T-helper 17 cell (primary cell): ENCODE results near the gene CAMK1D. TPM values are rescaled to one million over a fixed set of nuclear protein-coding genes. Genes with fewer than 3 reads are reported as not detected.
"Not testable (repeated sequence)": the region's sequence is repeated elsewhere in the genome, so short reads cannot be mapped to it uniquely, and the experiment has no call there.

Experiments
- ATAC-seq: fragments of 150-1000 bp; cut with Tn5 transposase; 2 replicates; pipeline ENCODE4 v1.10.0; 2021; ENCODE audit warnings: mild to moderate bottlenecking, moderate library complexity
- DNase-seq, 3 donors: peaks; one replicate each; pipeline versions ENCODE4 v3.0.0 to v3.0.0-alpha.2; 2020 to 2021
- H3K9me3 ChIP-seq: one replicate; pipeline ENCODE4 v1.7.0; 2013; ENCODE audit warnings: low read length, mild to moderate bottlenecking; ENCODE audit not compliant: control insufficient read depth, poor library complexity, severe bottlenecking
- H3K27ac Mint-ChIP-seq: one replicate; pipeline ENCODE4 v1.8.0; 2022; ENCODE audit warnings: mild to moderate bottlenecking, moderate library complexity, mixed read lengths
- H3K27me3 Mint-ChIP-seq: one replicate; pipeline ENCODE4 v1.8.0; 2022; ENCODE audit warnings: mixed read lengths
- H3K36me3 Mint-ChIP-seq: one replicate; pipeline ENCODE4 v1.8.0; 2022; ENCODE audit warnings: low read depth, mixed read lengths
- H3K4me1 Mint-ChIP-seq: one replicate; pipeline ENCODE4 v1.8.0; 2022; ENCODE audit warnings: mild to moderate bottlenecking, mixed read lengths
- H3K4me3 Mint-ChIP-seq: one replicate; pipeline ENCODE4 v1.8.0; 2022; ENCODE audit warnings: mild to moderate bottlenecking, moderate library complexity, mixed read lengths
- total RNA-seq, 4 donors: library from RNA in 2 of 4; stranded (reverse) in 2 of 4; gene quantifications; one replicate each; pipeline ENCODE4 v1.2.3 and lab custom pipeline; 2022 to 2026

Gene CAMK1D
- total RNA-seq, 2 donors from 2014 or later = 31.1 to 47.3 TPM

- ATAC-seq = peak; percentile 58
Observed at GRCh38 chr10:12742771-12743170, 393.4 kb downstream of the CAMK1D start.

GRCh38 chr10:12743466-12743865 lies 394.1 kb downstream of the CAMK1D start:
- not testable (repeated sequence) for H3K36me3 Mint-ChIP-seq, H3K4me3 Mint-ChIP-seq, ATAC-seq, DNase-seq, H3K27me3 Mint-ChIP-seq, H3K4me1 Mint-ChIP-seq, H3K9me3 ChIP-seq
- H3K27ac Mint-ChIP-seq = peak overlapping the region; percentile 17

More at GRCh38 chr10:12742771-12743170, 393.4 kb downstream of the CAMK1D start:
- H3K4me3 Mint-ChIP-seq = no peak overlapping the region
- peaks cover 10% of the 10 kb centered on the region for H3K4me1 Mint-ChIP-seq
- H3K27ac Mint-ChIP-seq = peak overlapping the region; percentile 17
- no peak for DNase-seq
- no peaks in the 10 kb centered on the region for H3K9me3 ChIP-seq
- no peaks in the 10 kb centered on the region for H3K27me3 Mint-ChIP-seq
- H3K36me3 Mint-ChIP-seq = no peaks in the 10 kb centered on the region

DNA sequence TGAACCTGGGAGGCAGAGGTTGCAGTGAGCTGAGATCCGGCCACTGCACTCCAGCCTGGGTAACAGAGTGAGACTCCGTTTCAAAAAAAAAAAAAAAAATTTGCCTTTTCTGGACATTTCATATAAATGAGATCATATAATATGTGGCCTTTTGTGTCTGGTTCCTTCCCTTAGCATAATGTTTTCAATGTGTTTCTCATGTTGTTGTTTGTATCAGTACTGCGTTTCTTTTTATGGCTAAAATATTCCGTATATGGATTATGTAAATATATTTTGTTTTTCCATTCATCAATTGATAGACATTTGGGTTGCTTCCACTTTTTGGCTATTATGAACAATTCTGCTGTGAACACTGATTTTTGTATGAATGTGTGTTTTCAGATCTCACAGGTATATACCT lies 394.6 kb downstream of the CAMK1D start:
- no peaks in the 10 kb centered on the region for H3K36me3 Mint-ChIP-seq
- no peak overlapping the region for H3K27ac Mint-ChIP-seq
- peaks cover 10% of the 10 kb centered on the region for H3K4me1 Mint-ChIP-seq
- DNase-seq = no peak
- no peaks in the 10 kb centered on the region for H3K9me3 ChIP-seq
- ATAC-seq = no peak
- no peak overlapping the region for H3K4me3 Mint-ChIP-seq
- H3K27me3 Mint-ChIP-seq = no peaks in the 10 kb centered on the region

DNA sequence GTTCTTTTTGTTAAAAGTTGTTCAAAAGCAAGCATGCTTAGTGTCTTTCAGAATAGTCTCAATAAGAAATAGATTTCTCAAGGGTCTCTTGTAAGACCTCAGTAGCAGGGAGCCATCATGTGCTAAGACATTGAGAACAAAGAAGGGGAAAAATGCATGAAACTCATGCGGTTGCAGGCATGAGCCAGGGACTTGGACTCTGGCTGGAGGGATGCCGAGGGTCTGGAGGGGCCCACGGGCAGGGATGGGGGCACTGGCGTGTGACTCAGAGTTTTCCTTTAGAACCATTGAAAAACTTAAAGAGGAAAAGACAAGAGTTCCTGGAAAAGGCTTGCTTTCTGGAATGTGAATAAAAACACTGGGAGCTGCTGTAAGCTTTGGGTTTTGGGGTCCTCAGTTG lies 398.8 kb downstream of the CAMK1D start:
- Mint-ChIP-seq H3K27ac (no peak overlapping the region), H3K27me3 (no peaks in the 10 kb centered on the region), H3K36me3 (no peaks in the 10 kb centered on the region), H3K4me1 (peaks cover 8% of the 10 kb centered on the region), H3K4me3 (no peak overlapping the region)
- ATAC-seq = no peak
- no peak for DNase-seq
- H3K9me3 ChIP-seq = no peaks in the 10 kb centered on the region

GRCh38 chr10:12749760-12750478 lies 400.6 kb downstream of the CAMK1D start:
- H3K4me3 Mint-ChIP-seq = no peak overlapping the region
- H3K36me3 Mint-ChIP-seq = no peaks in the 10 kb centered on the region
- no peak overlapping the region for H3K27ac Mint-ChIP-seq
- H3K4me1 Mint-ChIP-seq = peaks cover 9% of the 10 kb centered on the region
- no peaks in the 10 kb centered on the region for H3K9me3 ChIP-seq
- H3K27me3 Mint-ChIP-seq = no peaks in the 10 kb centered on the region
- DNase-seq (no peak), ATAC-seq (no peak)

DNA sequence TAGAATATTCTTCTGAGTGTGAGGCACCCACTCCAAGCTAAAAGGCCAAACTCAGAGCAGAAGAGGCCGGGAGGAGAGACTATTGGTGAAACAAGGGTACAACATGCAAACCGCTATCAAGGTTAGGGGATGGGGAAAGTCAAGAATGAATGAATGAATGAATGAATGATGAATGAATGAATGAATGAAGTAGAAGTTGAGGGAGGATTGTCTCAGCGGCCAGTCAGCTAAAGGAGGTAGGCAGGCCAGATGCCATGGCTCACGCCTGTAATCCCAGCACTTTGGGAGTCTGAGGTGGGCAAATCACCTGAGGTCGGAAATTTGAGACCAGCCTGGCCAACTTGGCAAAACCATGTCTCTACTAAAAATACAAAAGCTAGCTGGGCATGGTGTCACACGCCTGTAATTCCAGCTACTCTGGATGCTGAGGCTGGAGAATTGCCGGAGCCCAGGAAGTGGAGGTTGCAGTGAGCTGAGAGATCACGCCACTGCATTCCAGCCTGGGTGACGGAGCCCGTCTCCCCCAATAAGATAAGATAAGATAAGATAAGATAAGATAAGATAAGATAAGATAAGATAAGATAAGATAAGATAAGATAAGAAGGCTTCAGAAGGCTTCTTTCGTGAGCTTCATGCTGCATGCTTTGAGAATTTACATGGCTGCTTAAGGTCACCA lies 401.3 kb downstream of the CAMK1D start:
- no peaks in the 10 kb centered on the region for H3K27me3 Mint-ChIP-seq

DNA sequence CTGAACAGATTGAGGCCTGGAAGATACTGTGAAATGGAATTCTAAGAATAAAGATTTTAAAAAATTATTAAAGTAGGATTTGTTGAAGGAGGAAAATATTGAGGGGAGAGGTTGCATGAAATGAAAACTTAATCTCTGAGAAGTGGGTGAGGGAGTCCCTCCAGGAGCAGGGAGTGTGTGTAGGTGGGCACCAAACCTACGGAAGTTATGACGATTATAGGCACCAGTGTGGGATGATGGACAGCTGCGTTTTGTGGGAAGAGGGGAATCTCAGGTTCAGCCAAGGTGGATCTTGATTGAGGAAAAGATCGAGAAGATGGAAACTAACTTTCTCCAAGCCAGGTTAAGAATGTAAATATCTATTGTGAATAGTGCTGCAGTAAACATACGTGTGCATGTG lies 405.7 kb downstream of the CAMK1D start:
- peaks cover 17% of the 10 kb centered on the region for H3K4me1 Mint-ChIP-seq
- ATAC-seq = no peak
- no peak overlapping the region for H3K4me3 Mint-ChIP-seq
- DNase-seq = no peak
- H3K9me3 ChIP-seq = no peaks in the 10 kb centered on the region
- no peaks in the 10 kb centered on the region for H3K27me3 Mint-ChIP-seq
- H3K36me3 Mint-ChIP-seq = peaks cover 2% of the 10 kb centered on the region
- no peak overlapping the region for H3K27ac Mint-ChIP-seq

More for the DNA sequence above, 401.3 kb downstream of the CAMK1D start:
- Mint-ChIP-seq H3K4me3 (no peak overlapping the region), H3K4me1 (peaks cover 9% of the 10 kb centered on the region), H3K27ac (no peak overlapping the region), H3K36me3 (no peaks in the 10 kb centered on the region)
- no peaks in the 10 kb centered on the region for H3K9me3 ChIP-seq
- DNase-seq (no peak), ATAC-seq (no peak)

DNA sequence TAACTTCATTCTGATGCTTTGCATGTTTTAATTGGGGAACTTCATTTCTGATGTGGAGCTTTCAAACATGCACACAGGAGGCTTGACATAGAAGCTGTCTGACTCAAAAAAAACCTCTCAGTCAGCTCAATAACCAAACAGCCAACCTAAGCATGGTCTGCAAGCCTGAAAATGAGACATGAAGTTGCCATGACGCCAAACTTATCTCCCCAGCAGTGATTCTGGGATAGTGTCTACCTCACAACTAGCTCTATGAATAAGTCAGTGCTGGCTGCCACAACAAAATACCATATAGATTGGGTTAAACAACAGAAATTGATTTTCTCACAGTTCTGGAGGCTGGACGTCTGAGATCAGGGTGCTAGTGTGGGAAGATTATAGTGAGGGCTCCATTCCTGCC lies 408.0 kb downstream of the CAMK1D start:
- ATAC-seq = no peak
- Mint-ChIP-seq H3K27me3 (no peaks in the 10 kb centered on the region), H3K27ac (no peak overlapping the region)

GRCh38 chr10:12758271-12758670 lies 408.9 kb downstream of the CAMK1D start:
- H3K9me3 ChIP-seq = no peaks in the 10 kb centered on the region
- peaks cover 16% of the 10 kb centered on the region for H3K4me1 Mint-ChIP-seq
- ATAC-seq (no peak), DNase-seq (no peak)
- H3K27ac Mint-ChIP-seq = no peak overlapping the region
- no peaks in the 10 kb centered on the region for H3K27me3 Mint-ChIP-seq
- no peak overlapping the region for H3K4me3 Mint-ChIP-seq
- peaks cover 5% of the 10 kb centered on the region for H3K36me3 Mint-ChIP-seq

More for the DNA sequence above, 408.0 kb downstream of the CAMK1D start:
- no peak for DNase-seq
- Mint-ChIP-seq H3K36me3 (peaks cover 5% of the 10 kb centered on the region), H3K4me1 (peaks cover 16% of the 10 kb centered on the region), H3K4me3 (no peak overlapping the region)
- H3K9me3 ChIP-seq = no peaks in the 10 kb centered on the region

- ATAC-seq = no peak
- no peaks in the 10 kb centered on the region for H3K9me3 ChIP-seq
- H3K4me3 Mint-ChIP-seq = no peak overlapping the region
- peaks cover 10% of the 10 kb centered on the region for H3K36me3 Mint-ChIP-seq
- peaks cover 3% of the 10 kb centered on the region for H3K4me1 Mint-ChIP-seq
- H3K27ac Mint-ChIP-seq = no peak overlapping the region
- no peaks in the 10 kb centered on the region for H3K27me3 Mint-ChIP-seq
- DNase-seq = no peak
Observed at GRCh38 chr10:12766223-12766622, 416.9 kb downstream of the CAMK1D start.

DNA sequence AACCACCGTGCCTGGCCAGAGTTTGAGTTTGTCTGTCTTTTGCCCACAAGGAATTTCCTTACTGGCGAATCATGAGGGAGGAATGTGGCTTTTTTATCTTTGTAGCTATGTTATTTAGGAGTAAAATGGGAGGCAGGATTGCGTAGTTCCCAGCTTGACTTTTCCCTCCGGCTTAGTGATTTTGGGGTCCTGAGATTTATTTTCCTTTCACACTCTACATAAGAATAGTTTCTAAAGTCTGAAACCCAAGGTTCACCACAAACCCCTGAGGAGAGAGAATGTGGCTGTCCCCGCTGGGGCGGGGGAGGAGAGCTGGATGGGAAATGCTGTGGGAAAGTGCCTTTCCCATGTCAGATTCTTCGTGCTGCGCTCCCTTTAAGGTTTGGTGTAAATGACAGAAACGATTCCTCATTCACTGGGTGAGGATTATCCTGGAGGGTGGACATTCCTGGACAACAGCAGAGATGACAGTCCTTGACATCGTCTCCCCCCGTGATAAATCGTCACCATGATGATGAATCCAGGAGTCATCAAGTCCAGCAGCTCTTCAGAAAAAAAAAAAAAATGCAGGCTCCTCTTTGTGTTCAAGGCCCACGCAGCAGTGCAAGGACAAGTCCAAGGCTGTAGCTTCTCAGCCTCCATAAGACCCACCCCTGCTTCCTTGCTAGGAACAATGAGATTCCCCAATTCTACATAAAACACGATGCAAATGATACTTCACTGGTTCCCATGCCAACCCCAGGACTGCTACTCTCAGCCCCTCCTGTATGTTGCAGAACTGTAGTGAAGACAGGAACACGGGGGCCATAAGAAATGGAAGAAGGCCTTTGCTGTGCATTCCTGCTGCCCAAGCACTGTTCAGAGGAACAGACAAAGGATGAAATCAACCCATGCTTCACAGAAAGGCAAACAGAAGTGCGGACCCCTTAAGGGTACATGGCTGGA lies 419.1 kb downstream of the CAMK1D start:
- Mint-ChIP-seq H3K27me3 (no peaks in the 10 kb centered on the region), H3K27ac (no peak overlapping the region), H3K4me1 (peaks cover 7% of the 10 kb centered on the region), H3K4me3 (no peak overlapping the region), H3K36me3 (peaks cover 8% of the 10 kb centered on the region)
- DNase-seq (no peak), ATAC-seq (no peak)
- H3K9me3 ChIP-seq = no peaks in the 10 kb centered on the region

DNA sequence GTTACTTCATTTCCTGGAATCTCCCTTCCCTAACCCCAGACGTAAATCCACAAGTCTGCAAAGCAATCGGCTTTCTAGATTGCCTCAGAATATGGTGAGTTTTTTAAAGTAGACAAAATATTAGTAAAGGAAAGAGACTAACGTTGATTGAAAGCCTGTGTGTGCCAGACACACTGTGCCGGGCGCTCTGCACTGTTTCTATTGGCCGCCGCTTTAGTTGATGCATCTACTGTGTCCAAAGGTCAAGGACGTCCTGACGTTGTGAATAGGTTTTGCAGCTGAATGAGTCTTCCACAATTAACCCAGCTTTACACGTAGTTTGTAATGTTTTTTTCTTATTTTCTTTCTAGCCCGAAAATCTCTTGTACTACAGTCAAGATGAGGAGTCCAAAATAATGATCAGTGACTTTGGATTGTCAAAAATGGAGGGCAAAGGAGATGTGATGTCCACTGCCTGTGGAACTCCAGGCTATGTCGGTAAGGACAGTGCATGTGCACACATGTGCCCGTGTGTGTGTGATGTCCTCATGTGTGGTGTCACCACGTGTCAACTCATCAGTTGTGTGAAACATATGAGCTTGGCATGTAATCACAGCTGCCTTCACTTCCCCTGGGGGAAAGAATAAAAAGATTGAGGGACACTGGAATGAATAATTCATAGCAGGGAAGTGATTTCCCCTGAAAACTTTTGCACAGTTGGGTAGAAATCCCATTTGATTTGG lies 420.1 kb downstream of the CAMK1D start:
- H3K27ac Mint-ChIP-seq = no peak overlapping the region
- H3K36me3 Mint-ChIP-seq = peaks cover 10% of the 10 kb centered on the region
- ATAC-seq (no peak), DNase-seq (no peak)
- H3K27me3 Mint-ChIP-seq = no peaks in the 10 kb centered on the region
- peaks cover 11% of the 10 kb centered on the region for H3K4me1 Mint-ChIP-seq
- no peak overlapping the region for H3K4me3 Mint-ChIP-seq
- H3K9me3 ChIP-seq = no peaks in the 10 kb centered on the region
